ENCODE measurements around the gene ZNF221.
A peak's percentile ranks its signal among the peaks of the same experiment; 100 is the strongest.
"Not testable (repeated sequence)": the region's sequence is repeated elsewhere in the genome, so short reads cannot be mapped to it uniquely, and the experiment has no call there.

Gene ZNF221

GRCh38 chr19:43928820-43929219, 22.2 kb upstream of the ZNF221 start:
- no peak overlapping the region for H3K9ac ChIP-seq (ENCODE audit: low read depth, low read length)
- peaks cover under 1% of the 10 kb centered on the region; the same call in 1 of the 2 replicates for H3K4me1 ChIP-seq (ENCODE audit: control insufficient read depth, insufficient read depth, low read length)
- H3K27me3 ChIP-seq (ENCODE audit: control insufficient read depth, insufficient read depth, low read length): no peaks in the 10 kb centered on the region
- no peak overlapping the region for H3K4me3 ChIP-seq (ENCODE audit: low read depth, low read length)
- H3K9me3 ChIP-seq (ENCODE audit: control insufficient read depth, insufficient read depth, low read length): no peaks in the 10 kb centered on the region
- H3K27ac ChIP-seq (ENCODE audit: low read depth, low read length): no peak overlapping the region
- peaks cover 80% of the 10 kb centered on the region for H3K36me3 ChIP-seq (ENCODE audit: control insufficient read depth, insufficient read depth, low read length)

DNA sequence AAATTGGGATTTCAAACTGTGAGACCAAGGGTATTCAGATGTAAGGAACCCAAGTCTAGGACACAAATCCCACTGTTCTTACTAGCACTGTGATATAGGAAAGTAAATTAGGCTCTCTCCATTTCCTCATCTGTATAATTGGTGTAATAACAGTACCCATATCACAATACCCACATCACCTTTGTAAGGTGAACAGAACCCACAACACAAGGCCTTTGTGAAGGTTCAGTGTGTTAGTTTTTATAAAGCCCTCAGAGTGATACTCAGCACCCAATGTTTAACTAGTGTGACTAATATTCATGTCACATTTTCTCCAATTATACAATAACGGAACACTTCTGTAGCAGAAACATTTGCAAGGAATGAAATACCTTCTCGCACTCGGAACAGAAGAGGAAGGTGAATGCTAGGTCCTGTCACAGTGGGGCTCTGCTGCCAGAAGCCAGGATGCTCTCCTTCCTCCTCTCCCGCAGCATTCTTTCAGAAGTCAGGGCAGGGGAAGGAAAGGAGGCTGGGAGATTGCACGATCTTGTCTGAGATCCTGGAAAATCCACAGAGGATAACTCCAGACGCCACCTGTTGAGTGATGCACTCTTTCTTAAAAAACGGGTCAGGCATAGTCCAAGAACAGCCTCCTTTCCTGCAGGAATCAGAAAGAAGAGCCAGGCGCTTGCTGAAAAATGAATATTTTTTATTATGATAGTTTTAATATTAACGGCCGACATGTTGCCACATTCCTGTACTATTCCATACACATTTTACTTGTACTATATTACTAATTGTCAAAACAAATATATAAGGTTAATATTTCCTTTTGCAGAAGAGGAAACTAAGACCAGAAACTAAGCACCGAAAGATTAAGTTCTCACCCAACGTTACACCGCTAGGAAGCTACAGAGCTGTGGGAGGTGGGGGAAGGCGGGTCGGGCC, 16.7 kb upstream of the ZNF221 start:
- Histone ChIP-seq H3K27ac (ENCODE audit: low read depth, low read length) (peak overlapping the region; percentile 71), H3K9ac (ENCODE audit: low read depth, low read length) (peak overlapping the region; percentile 55), H3K4me1 (ENCODE audit: control insufficient read depth, insufficient read depth, low read length) (peaks cover 13% of the 10 kb centered on the region), H3K27me3 (ENCODE audit: control insufficient read depth, insufficient read depth, low read length) (no peaks in the 10 kb centered on the region), H3K9me3 (ENCODE audit: control insufficient read depth, insufficient read depth, low read length) (0 out of 2 replicates have a peak, but pooled peaks cover 3% of the 10 kb centered on the region), H3K4me3 (ENCODE audit: low read depth, low read length) (peak overlapping the region; percentile 75), H3K36me3 (ENCODE audit: control insufficient read depth, insufficient read depth, low read length) (peaks cover 32% of the 10 kb centered on the region)

- Histone ChIP-seq H3K9ac (ENCODE audit: low read depth, low read length) (peak within 1 kb of the TSS; percentile 55), H3K27me3 (ENCODE audit: control insufficient read depth, insufficient read depth, low read length) (no peaks in the 10 kb centered on the region), H3K9me3 (ENCODE audit: control insufficient read depth, insufficient read depth, low read length) (0 out of 2 replicates have a peak, but pooled peaks cover 7% of the 10 kb centered on the region), H3K4me1 (ENCODE audit: control insufficient read depth, insufficient read depth, low read length) (peaks cover 13% of the 10 kb centered on the region), H3K36me3 (ENCODE audit: control insufficient read depth, insufficient read depth, low read length) (peaks cover 24% of the 10 kb centered on the region), H3K27ac (ENCODE audit: low read depth, low read length) (peak within 1 kb of the TSS; percentile 71), H3K4me3 (ENCODE audit: low read depth, low read length) (peak within 1 kb of the TSS; percentile 75)
These were observed 15.9 kb upstream of the ZNF221 start, which contains the start of gene ZNF45 for GRCh38 chr19:43934985-43935708. Gene ZNF45 (minus strand): TSS chr19:43935282. CDS start chr19:43922185, 13,097 bp downstream.

DNA sequence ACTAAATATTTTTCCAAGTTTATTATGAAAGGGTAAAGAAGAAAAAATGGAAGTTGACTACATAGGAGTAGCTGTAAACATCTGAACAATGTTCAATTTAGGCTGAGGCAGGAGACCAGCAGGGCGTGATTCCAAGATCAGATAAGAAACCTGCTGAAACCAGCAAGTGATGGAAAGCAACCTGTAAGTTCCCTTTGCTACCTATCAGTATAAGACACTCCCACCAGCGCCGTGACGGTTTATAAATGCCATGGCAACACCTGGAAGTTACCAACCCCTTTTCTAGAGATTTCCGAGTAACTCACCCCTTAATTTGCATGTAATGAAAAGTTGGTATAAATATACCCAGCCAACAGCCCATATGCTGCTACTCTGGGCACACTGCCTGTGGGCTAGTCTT, 14.8 kb upstream of the ZNF221 start:
- Histone ChIP-seq H3K27ac (ENCODE audit: low read depth, low read length) (no peak overlapping the region), H3K27me3 (ENCODE audit: control insufficient read depth, insufficient read depth, low read length) (no peaks in the 10 kb centered on the region), H3K36me3 (ENCODE audit: control insufficient read depth, insufficient read depth, low read length) (peaks cover 16% of the 10 kb centered on the region), H3K9ac (ENCODE audit: low read depth, low read length) (no peak overlapping the region), H3K9me3 (ENCODE audit: control insufficient read depth, insufficient read depth, low read length) (0 out of 2 replicates have a peak, but pooled peaks cover 7% of the 10 kb centered on the region), H3K4me1 (ENCODE audit: control insufficient read depth, insufficient read depth, low read length) (peaks cover 13% of the 10 kb centered on the region), H3K4me3 (ENCODE audit: low read depth, low read length) (no peak overlapping the region)

- Histone ChIP-seq H3K4me3 (ENCODE audit: low read depth, low read length) (no peak overlapping the region), H3K9me3 (ENCODE audit: control insufficient read depth, insufficient read depth, low read length) (peaks cover 7% of the 10 kb centered on the region; the same call in 1 of the 2 replicates), H3K27me3 (ENCODE audit: control insufficient read depth, insufficient read depth, low read length) (no peaks in the 10 kb centered on the region), H3K27ac (ENCODE audit: low read depth, low read length) (no peak overlapping the region), H3K36me3 (ENCODE audit: control insufficient read depth, insufficient read depth, low read length) (no peaks in the 10 kb centered on the region), H3K9ac (ENCODE audit: low read depth, low read length) (no peak overlapping the region), H3K4me1 (ENCODE audit: control insufficient read depth, insufficient read depth, low read length) (0 out of 2 replicates have a peak, but pooled peaks cover 9% of the 10 kb centered on the region)
These were observed 11.3 kb upstream of the ZNF221 start for GRCh38 chr19:43939557-43940260.

DNA sequence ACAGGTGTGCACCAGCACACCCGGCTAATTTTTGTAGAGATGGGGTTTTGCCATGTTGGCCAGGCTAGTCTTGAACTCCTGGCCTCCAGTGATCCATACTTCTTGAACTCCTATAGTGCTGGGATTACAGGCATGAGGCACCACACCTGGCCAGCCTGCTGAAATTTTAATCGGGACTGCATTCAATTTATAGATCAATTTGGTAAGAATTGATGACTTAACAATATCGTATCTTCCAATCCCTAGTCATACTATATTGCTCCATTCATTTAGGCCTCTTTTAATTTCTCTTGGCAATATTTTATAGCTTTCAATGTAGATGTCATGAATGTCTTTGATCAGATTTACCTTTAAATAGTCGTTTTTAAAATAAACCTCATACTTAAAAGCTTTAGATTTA, 10.3 kb upstream of the ZNF221 start:
- H3K27me3 ChIP-seq (ENCODE audit: control insufficient read depth, insufficient read depth, low read length): no peaks in the 10 kb centered on the region
- no peak overlapping the region for H3K4me3 ChIP-seq (ENCODE audit: low read depth, low read length)
- H3K9ac ChIP-seq (ENCODE audit: low read depth, low read length): no peak overlapping the region
- peaks cover 7% of the 10 kb centered on the region; the same call in 1 of the 2 replicates for H3K9me3 ChIP-seq (ENCODE audit: control insufficient read depth, insufficient read depth, low read length)
- no peaks in the 10 kb centered on the region for H3K36me3 ChIP-seq (ENCODE audit: control insufficient read depth, insufficient read depth, low read length)
- H3K4me1 ChIP-seq (ENCODE audit: control insufficient read depth, insufficient read depth, low read length): 0 out of 2 replicates have a peak, but pooled peaks cover 6% of the 10 kb centered on the region
- H3K27ac ChIP-seq (ENCODE audit: low read depth, low read length): no peak overlapping the region

- Histone ChIP-seq H3K36me3 (ENCODE audit: control insufficient read depth, insufficient read depth, low read length) (no peaks in the 10 kb centered on the region), H3K27ac (ENCODE audit: low read depth, low read length) (no peak overlapping the region), H3K9me3 (ENCODE audit: control insufficient read depth, insufficient read depth, low read length) (peaks cover 7% of the 10 kb centered on the region; the same call in 1 of the 2 replicates), H3K4me1 (ENCODE audit: control insufficient read depth, insufficient read depth, low read length) (0 out of 2 replicates have a peak, but pooled peaks cover 1% of the 10 kb centered on the region), H3K27me3 (ENCODE audit: control insufficient read depth, insufficient read depth, low read length) (no peaks in the 10 kb centered on the region), H3K9ac (ENCODE audit: low read depth, low read length) (no peak overlapping the region), H3K4me3 (ENCODE audit: low read depth, low read length) (no peak overlapping the region)
These were observed 9.8 kb upstream of the ZNF221 start for GRCh38 chr19:43941209-43941608.

GRCh38 chr19:43947412-43947811, 3.6 kb upstream of the ZNF221 start:
- H3K4me1 ChIP-seq (ENCODE audit: control insufficient read depth, insufficient read depth, low read length); H3K27ac ChIP-seq (ENCODE audit: low read depth, low read length); H3K9ac ChIP-seq (ENCODE audit: low read depth, low read length); H3K36me3 ChIP-seq (ENCODE audit: control insufficient read depth, insufficient read depth, low read length); H3K4me3 ChIP-seq (ENCODE audit: low read depth, low read length); H3K27me3 ChIP-seq (ENCODE audit: control insufficient read depth, insufficient read depth, low read length); H3K9me3 ChIP-seq (ENCODE audit: control insufficient read depth, insufficient read depth, low read length): not testable (repeated sequence)

GRCh38 chr19:43949803-43950202, 1.2 kb upstream of the ZNF221 start:
- H3K36me3 ChIP-seq (ENCODE audit: control insufficient read depth, insufficient read depth, low read length); H3K9ac ChIP-seq (ENCODE audit: low read depth, low read length); H3K4me3 ChIP-seq (ENCODE audit: low read depth, low read length); H3K27me3 ChIP-seq (ENCODE audit: control insufficient read depth, insufficient read depth, low read length); H3K9me3 ChIP-seq (ENCODE audit: control insufficient read depth, insufficient read depth, low read length); H3K4me1 ChIP-seq (ENCODE audit: control insufficient read depth, insufficient read depth, low read length); H3K27ac ChIP-seq (ENCODE audit: low read depth, low read length): not testable (repeated sequence)

- H3K36me3 ChIP-seq (ENCODE audit: control insufficient read depth, insufficient read depth, low read length): no peaks in the 10 kb centered on the region; the same call in 1 of the 2 replicates
- H3K4me3 ChIP-seq (ENCODE audit: low read depth, low read length): no peak overlapping the region
- no peak overlapping the region for H3K9ac ChIP-seq (ENCODE audit: low read depth, low read length)
- H3K9me3 ChIP-seq (ENCODE audit: control insufficient read depth, insufficient read depth, low read length): peaks cover 33% of the 10 kb centered on the region
- H3K27me3 ChIP-seq (ENCODE audit: control insufficient read depth, insufficient read depth, low read length): no peaks in the 10 kb centered on the region
- no peaks in the 10 kb centered on the region for H3K4me1 ChIP-seq (ENCODE audit: control insufficient read depth, insufficient read depth, low read length)
- H3K27ac ChIP-seq (ENCODE audit: low read depth, low read length): no peak overlapping the region
These were observed 5.8 kb downstream of the ZNF221 start for GRCh38 chr19:43956827-43957226.
